ENCODE measurements around the gene NACC1. TPM values are rescaled to one million over a fixed set of nuclear protein-coding genes. Genes with fewer than 3 reads are reported as not detected.
A peak's percentile ranks its signal among the peaks of the same experiment; 100 is the strongest.

Gene NACC1
- total RNA-seq, 1 donor from 2014 or later, result 35.5 TPM

- intact Hi-C loops (cut with DNase I), result loop anchor here (2.0 to 5.0 kb wide), 3 partner anchors 31 to 94 kb away; partner anchors contain the start of gene NFIX
Measured at GRCh38 chr19:13091400-13092157, 26.5 kb upstream of the NACC1 start.

GRCh38 chr19:13092158-13092543, 25.9 kb upstream of the NACC1 start:
- peak overlapping the region in 1 of 2 donors; percentile 42 for H3K4me3 ChIP-seq
- TF ChIP-seq CTCF (IDR thresholded peaks at IDR 0.05), result no peak
- H3K36me3 ChIP-seq, result peaks cover 18 to 19% of the 10 kb centered on the region in 2 donors
- peak overlapping the region; percentile 93 to 94 for H3K27ac ChIP-seq
- peak in 1 of 2 donors; percentile 62 for DNase-seq (ENCODE audit: low spot score in 2 of 2)
- H3K4me1 ChIP-seq, result peaks cover 45 to 53% of the 10 kb centered on the region in 2 donors
- no peaks in the 10 kb centered on the region for H3K27me3 ChIP-seq
- no peaks in the 10 kb centered on the region for H3K9me3 ChIP-seq
- intact Hi-C loops (cut with DNase I), result loop anchor here (2.0 to 5.0 kb wide), 3 partner anchors 31 to 95 kb away; partner anchors contain the start of gene NFIX

More at GRCh38 chr19:13091400-13092157, 26.5 kb upstream of the NACC1 start:
- Histone ChIP-seq H3K36me3 (peaks cover 19 to 24% of the 10 kb centered on the region in 2 donors), H3K4me1 (peaks cover 45 to 53% of the 10 kb centered on the region in 2 donors), H3K9me3 (no peaks in the 10 kb centered on the region), H3K27ac (peak overlapping the region; percentile 93 to 94), H3K27me3 (no peaks in the 10 kb centered on the region), H3K4me3 (peak overlapping the region in 1 of 2 donors; percentile 42)
- DNase-seq (ENCODE audit: low spot score in 2 of 2), result peak; percentile 66 to 94
- peak in 1 of 3 experiments; percentile 4 for TF ChIP-seq CTCF (IDR thresholded peaks at IDR 0.05)

- Histone ChIP-seq H3K4me3 (peak overlapping the region in 1 of 2 donors; percentile 42), H3K4me1 (peaks cover 45 to 56% of the 10 kb centered on the region in 2 donors), H3K36me3 (peaks cover 16 to 19% of the 10 kb centered on the region in 2 donors), H3K9me3 (no peaks in the 10 kb centered on the region), H3K27me3 (no peaks in the 10 kb centered on the region), H3K27ac (peak overlapping the region; percentile 93 to 94)
- no peak for TF ChIP-seq CTCF (IDR thresholded peaks at IDR 0.05)
- intact Hi-C loops (cut with DNase I), result loop anchor here (1.0 to 5.0 kb wide), 5 partner anchors 32 to 114 kb away; partner anchors contain the start of gene NFIX
- peak in 1 of 2 donors; percentile 69 for DNase-seq (ENCODE audit: low spot score in 2 of 2)
Measured at GRCh38 chr19:13092606-13093235, 25.3 kb upstream of the NACC1 start.

GRCh38 chr19:13093407-13094105, 24.5 kb upstream of the NACC1 start:
- H3K27ac ChIP-seq, result peak overlapping the region; percentile 93 to 94
- H3K9me3 ChIP-seq, result no peaks in the 10 kb centered on the region
- DNase-seq (ENCODE audit: low spot score in 2 of 2), result peak in 1 of 2 donors; percentile 94
- H3K4me1 ChIP-seq, result peaks cover 45 to 59% of the 10 kb centered on the region in 2 donors
- TF ChIP-seq CTCF (IDR thresholded peaks at IDR 0.05), result peak; percentile 90 to 98 (median 94)
- intact Hi-C loops (cut with DNase I), result loop anchor here (1.0 to 5.0 kb wide), 5 partner anchors 33 to 115 kb away; partner anchors contain the start of gene NFIX
- H3K27me3 ChIP-seq, result no peaks in the 10 kb centered on the region
- H3K36me3 ChIP-seq, result peaks cover 11 to 16% of the 10 kb centered on the region in 2 donors
- no peak overlapping the region for H3K4me3 ChIP-seq

- intact Hi-C loops (cut with DNase I), result loop anchor here (5.0 kb wide), 1 partner anchor 97 kb away; the partner anchor contains the start of gene NFIX
- H3K4me3 ChIP-seq, result no peak overlapping the region
- DNase-seq (ENCODE audit: low spot score in 2 of 2), result peak in 1 of 2 donors; percentile 67
- no peak for TF ChIP-seq CTCF (IDR thresholded peaks at IDR 0.05)
- H3K9me3 ChIP-seq, result no peaks in the 10 kb centered on the region
- H3K27ac ChIP-seq, result peak overlapping the region; percentile 93 to 94
- H3K27me3 ChIP-seq, result no peaks in the 10 kb centered on the region
- peaks cover 41 to 59% of the 10 kb centered on the region in 2 donors for H3K4me1 ChIP-seq
- peaks cover 11 to 16% of the 10 kb centered on the region in 2 donors for H3K36me3 ChIP-seq
Measured at GRCh38 chr19:13094106-13094504, 24.0 kb upstream of the NACC1 start.
